Prostate gland (tissue), 2 donors: ENCODE measurements around the gene NHLH1. TPM values are rescaled to one million over a fixed set of nuclear protein-coding genes. Genes with fewer than 3 reads are reported as not detected.

ENCODE experiments used
- DNase-seq: peaks from one replicate; pipeline ENCODE4 v3.0.0-alpha.2; 2019; ENCODE audit warnings: low spot score
- H3K27ac ChIP-seq, 2 donors: fragments of 200-600 bp; sonication (generic); 2 replicates each; pipeline ENCODE4 v1.5.1; 2017 to 2019
- H3K27me3 ChIP-seq: fragments of 200-600 bp; sonication (generic); replicated peaks from 2 replicates; pipeline ENCODE4 v1.5.1; 2019; ENCODE audit not compliant: insufficient read depth
- H3K36me3 ChIP-seq, 2 donors: fragments of 200-600 bp; sonication (generic); 1 replicate in 1 of 2; 2 replicates in 1 of 2; pipeline versions ENCODE4 v1.5.1 to v1.8.1; 2017 to 2019
- H3K4me1 ChIP-seq: fragments of 200-600 bp; sonication (generic); replicated peaks from 2 replicates; pipeline ENCODE4 v1.5.1; 2019
- H3K4me3 ChIP-seq, 2 donors: fragments of 200-600 bp; sonication (generic); 2 replicates each; pipeline ENCODE4 v1.5.1; 2017 to 2019
- H3K9me3 ChIP-seq: fragments of 200-600 bp; sonication (generic); 2 replicates; pipeline ENCODE4 v1.5.1; 2017
- CTCF ChIP-seq, 4 experiments: fragments of 200-600 bp in 2 of 4; fragments of 450-650 bp in 2 of 4; sonication (generic) in 2 of 4; IDR thresholded peaks; 1 replicate in 3 of 4; 2 replicates in 1 of 4; pipeline ENCODE4 v1.5.1; 2016 to 2019; ENCODE audit warnings: antibody characterized with exemption in 4 of 4, mild to moderate bottlenecking in 2 of 4, moderate library complexity in 2 of 4
- POLR2A ChIP-seq: fragments of 450-650 bp; IDR thresholded peaks from one replicate; pipeline ENCODE4 v1.6.1; 2016; ENCODE audit warnings: antibody characterized with exemption, mild to moderate bottlenecking
- POLR2AphosphoS5 ChIP-seq: sonication (generic); formaldehyde crosslinking; IDR thresholded peaks from one replicate; pipeline ENCODE4 v1.6.1; 2017; ENCODE audit warnings: antibody characterized with exemption
- WGBS: methylation state at CpG from one replicate; pipeline ENCODE4 v1.1.5; 2018; 5-methylcytosine and 5-hydroxymethylcytosine counted together
- intact Hi-C: fragments of 100-400 bp; cut with DNase I; formaldehyde crosslinking; loops from one replicate; pipeline ENCODE4 v1.14.2; 2022
- small RNA-seq, 2 donors: library from RNA; depleted of rRNA; stranded (forward); fragments of <200 nt; gene quantifications; one replicate each; pipeline ENCODE3, GENCODE V24; 2016
- total RNA-seq, 2 donors: library from RNA; depleted of rRNA; stranded (reverse); fragments of >200 nt; gene quantifications; one replicate each; pipeline ENCODE4 v1.1.0, GENCODE V29; 2016

The NHLH1 gene
- total RNA-seq, 2 donors from 2014 or later = not detected

- no peak for DNase-seq
- H3K9me3 ChIP-seq = no peaks in the 10 kb centered on the region
- H3K27me3 ChIP-seq = no peaks in the 10 kb centered on the region
- no peak overlapping the region for H3K4me3 ChIP-seq
- H3K36me3 ChIP-seq = peaks cover 4 to 5% of the 10 kb centered on the region in 2 donors
- intact Hi-C loops = no loop called here
- WGBS = 92% methylated on average over 33 of the region's 34 CpGs
- TF ChIP-seq POLR2A = no peak
- no peak for TF ChIP-seq POLR2AphosphoS5
- no peak for TF ChIP-seq CTCF (IDR thresholded peaks at IDR 0.05)
- H3K27ac ChIP-seq = no peak overlapping the region
- no peaks in the 10 kb centered on the region for H3K4me1 ChIP-seq
These were observed 52.4 kb downstream of the NHLH1 start for GRCh38 chr1:160419150-160419837.

GRCh38 chr1:160419838-160420169 lies 52.9 kb downstream of the NHLH1 start:
- no peaks in the 10 kb centered on the region for H3K9me3 ChIP-seq
- peaks cover 4 to 5% of the 10 kb centered on the region in 2 donors for H3K36me3 ChIP-seq
- H3K27ac ChIP-seq = no peak overlapping the region
- no peak overlapping the region for H3K4me3 ChIP-seq
- intact Hi-C loops = loop anchor here (10.0 kb wide), 1 partner anchor 535 kb away; the partner anchor contains the start of gene ITLN2
- no peak for TF ChIP-seq POLR2A
- no peak for TF ChIP-seq POLR2AphosphoS5
- TF ChIP-seq CTCF (IDR thresholded peaks at IDR 0.05) = no peak
- H3K27me3 ChIP-seq = no peaks in the 10 kb centered on the region
- WGBS = 87% methylated on average over 4 of the region's 4 CpGs
- no peak for DNase-seq
- H3K4me1 ChIP-seq = no peaks in the 10 kb centered on the region

GRCh38 chr1:160420881-160421842 lies 54.3 kb downstream of the NHLH1 start:
- no peak overlapping the region for H3K4me3 ChIP-seq
- H3K27ac ChIP-seq = no peak overlapping the region
- 89% methylated on average over 7 of the region's 7 CpGs for WGBS
- no peaks in the 10 kb centered on the region for H3K4me1 ChIP-seq
- TF ChIP-seq CTCF (IDR thresholded peaks at IDR 0.05) (no peak), POLR2A (no peak), POLR2AphosphoS5 (no peak)
- no peaks in the 10 kb centered on the region for H3K27me3 ChIP-seq
- H3K36me3 ChIP-seq = peaks cover 4 to 5% of the 10 kb centered on the region in 2 donors
- DNase-seq = no peak
- intact Hi-C loops = loop anchor here (10.0 kb wide), 1 partner anchor 534 kb away; the partner anchor contains the start of gene ITLN2
- H3K9me3 ChIP-seq = no peaks in the 10 kb centered on the region

- Histone ChIP-seq H3K4me3 (no peak overlapping the region), H3K36me3 (peaks cover 4 to 5% of the 10 kb centered on the region in 2 donors), H3K4me1 (no peaks in the 10 kb centered on the region), H3K9me3 (no peaks in the 10 kb centered on the region), H3K27ac (no peak overlapping the region), H3K27me3 (no peaks in the 10 kb centered on the region)
- TF ChIP-seq POLR2AphosphoS5 = no peak
- TF ChIP-seq CTCF (IDR thresholded peaks at IDR 0.05) = no peak
- no peak for TF ChIP-seq POLR2A
- 89% methylated on average over 5 of the region's 5 CpGs for WGBS
- intact Hi-C loops = loop anchor here (10.0 kb wide), 1 partner anchor 533 kb away; the partner anchor contains the start of gene ITLN2
- no peak for DNase-seq
These were observed 55.0 kb downstream of the NHLH1 start for GRCh38 chr1:160421881-160422280.

Small RNA genes within 50 kb of the gene (small RNA-seq; reads per million reads assigned to genes)
- gene RF00019 (0 reads per million in 2 donors), gene RNU4-42P (0 to 0.09 reads per million in 2 donors)

Other genes with a start within 250 kb of the NHLH1 start
- gene ATP1A4, start 215.5 kb upstream of the NHLH1 start, total RNA-seq = 1 to 10 TPM; 2.8 to 5.2 TPM
- 1 to 10 TPM; 1.2 to 3.0 TPM for gene CASQ1, start 176.5 kb upstream of the NHLH1 start, total RNA-seq
- 100 to 1,000 TPM in 1 of 2 donors, 10 to 100 TPM in 1; 50.4 to 184 TPM for gene PEA15, start 161.7 kb upstream of the NHLH1 start, total RNA-seq
- 100 to 1,000 TPM; 133 to 172 TPM for gene DCAF8, start 104.5 kb upstream of the NHLH1 start, total RNA-seq
- gene PEX19, start 81.9 kb upstream of the NHLH1 start, total RNA-seq = 10 to 100 TPM; 49.6 to 61.0 TPM
- 100 to 1,000 TPM; 123 to 129 TPM for gene COPA, start 23.8 kb upstream of the NHLH1 start, total RNA-seq
- gene NCSTN, start 23.7 kb upstream of the NHLH1 start, total RNA-seq = 100 to 1,000 TPM in 1 of 2 donors, 10 to 100 TPM in 1; 81.2 to 117 TPM
- gene VANGL2, start 33.5 kb downstream of the NHLH1 start, total RNA-seq = 10 to 100 TPM in 1 of 2 donors, 1 to 10 TPM in 1; 9.7 to 13.6 TPM
- gene SLAMF6, start 156.2 kb downstream of the NHLH1 start, total RNA-seq = 1 to 10 TPM in 1 of 2 donors, under 1 TPM in 1; 0.64 to 1.4 TPM
- 1 to 10 TPM; 1.2 to 6.7 TPM for gene CD84, start 212.4 kb downstream of the NHLH1 start, total RNA-seq